HG03378 (cell line): ENCODE measurements around the gene ACOD1.
"Not testable (repeated sequence)": the region's sequence is repeated elsewhere in the genome, so short reads cannot be mapped to it uniquely, and the experiment has no call there.

Experiments
- ATAC-seq: cut with Tn5 transposase; IDR thresholded peaks from one replicate; pipeline ENCODE4 v1.9.1; 2021; ENCODE audit warnings: mild to moderate bottlenecking, moderate library complexity; ENCODE audit not compliant: unreplicated experiment

ACOD1 gene

DNA sequence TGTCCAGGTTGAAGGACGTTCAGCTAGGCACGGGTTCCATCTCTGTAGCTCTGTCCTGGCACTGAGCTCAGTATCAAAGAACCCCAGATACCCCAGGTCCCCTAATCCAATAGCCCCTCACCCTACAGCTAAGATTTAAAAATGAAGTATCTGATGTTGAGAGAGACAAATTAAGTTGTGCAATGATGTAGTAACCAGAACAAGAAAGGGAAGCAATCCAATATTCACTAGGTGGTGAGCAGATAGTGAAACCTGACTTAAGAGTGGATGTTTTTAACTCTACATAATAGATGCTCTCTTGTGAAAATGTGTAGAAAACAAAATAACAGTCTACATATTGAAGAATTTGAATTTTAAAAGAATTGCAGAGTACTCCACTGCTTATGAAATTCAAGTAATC is 1.8 kb downstream of the ACOD1 start:
- no peak for ATAC-seq

DNA sequence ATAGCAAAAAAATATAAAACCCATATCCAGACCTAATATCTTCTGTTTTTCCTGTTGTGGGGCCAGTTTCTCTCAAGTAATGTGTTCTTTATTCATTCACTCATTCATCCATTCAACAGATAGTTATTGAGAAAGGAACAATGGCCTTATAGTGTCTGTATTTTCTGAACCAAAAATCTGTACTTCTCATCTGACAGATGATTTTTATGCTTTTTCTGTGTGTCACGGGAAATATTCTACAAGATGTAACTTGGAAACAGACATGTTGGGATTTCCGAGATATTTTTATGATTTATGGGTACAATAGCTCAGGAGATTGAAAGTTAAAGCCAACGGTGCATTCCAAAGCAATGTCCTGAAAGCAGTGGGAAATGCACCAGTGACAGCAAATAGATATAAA is 5.7 kb downstream of the ACOD1 start:
- no peak for ATAC-seq

DNA sequence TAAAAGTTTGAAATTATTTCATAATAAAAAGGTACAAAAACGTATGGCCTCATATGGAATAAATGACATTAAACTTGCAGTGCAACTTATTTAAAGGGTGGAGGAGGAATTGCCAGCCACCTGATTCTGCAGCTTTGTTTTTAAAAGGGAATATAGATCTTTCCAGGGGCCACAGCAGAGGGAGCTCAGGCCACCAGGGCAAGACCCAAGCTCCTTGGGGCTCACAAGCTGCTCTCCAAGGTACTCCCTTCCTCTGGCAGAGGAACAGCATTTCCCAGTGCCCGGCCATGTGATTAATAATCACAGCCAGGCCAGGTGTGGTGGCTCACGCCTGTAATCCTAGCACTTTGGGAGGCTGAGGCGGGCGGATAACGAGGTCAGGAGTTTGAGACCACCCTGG is 6.2 kb downstream of the ACOD1 start:
- no peak for ATAC-seq

DNA sequence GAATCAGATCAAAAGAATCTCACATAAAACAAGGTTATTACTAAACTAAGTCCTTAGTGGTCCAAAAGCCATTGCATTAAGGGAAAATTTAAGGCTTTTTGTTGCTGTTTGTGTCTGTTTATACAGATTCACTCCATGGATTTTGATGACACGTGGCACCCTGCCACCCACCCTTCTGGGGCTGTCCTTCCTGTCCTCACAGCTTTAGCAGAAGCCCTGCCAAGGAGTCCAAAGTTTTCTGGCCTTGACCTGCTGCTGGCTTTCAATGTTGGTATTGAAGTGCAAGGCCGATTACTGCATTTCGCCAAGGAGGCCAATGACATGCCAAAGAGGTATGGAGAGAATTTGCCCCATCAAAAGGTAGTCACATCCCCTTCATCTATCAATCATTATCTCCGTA is 6.9 kb downstream of the ACOD1 start:
- ATAC-seq = no peak

DNA sequence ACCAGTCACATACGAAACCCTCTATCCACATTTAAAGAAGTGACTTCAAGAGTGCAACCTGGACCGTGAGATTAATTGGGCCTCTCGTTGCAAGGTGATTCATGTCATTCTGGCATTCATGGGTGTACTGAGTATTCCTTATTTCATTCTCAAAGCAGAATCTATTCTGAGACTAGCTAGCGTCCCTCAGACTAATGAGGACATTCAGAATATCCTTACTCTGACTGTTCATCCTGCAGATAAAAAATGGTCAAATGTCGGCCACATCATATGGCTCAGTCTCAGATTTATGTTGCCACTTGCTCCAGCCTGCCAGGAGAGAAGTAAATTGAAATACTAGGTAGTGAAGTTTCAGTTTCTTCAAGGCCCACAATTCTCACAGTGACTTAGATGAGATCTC is 7.3 kb downstream of the ACOD1 start:
- no peak for ATAC-seq

DNA sequence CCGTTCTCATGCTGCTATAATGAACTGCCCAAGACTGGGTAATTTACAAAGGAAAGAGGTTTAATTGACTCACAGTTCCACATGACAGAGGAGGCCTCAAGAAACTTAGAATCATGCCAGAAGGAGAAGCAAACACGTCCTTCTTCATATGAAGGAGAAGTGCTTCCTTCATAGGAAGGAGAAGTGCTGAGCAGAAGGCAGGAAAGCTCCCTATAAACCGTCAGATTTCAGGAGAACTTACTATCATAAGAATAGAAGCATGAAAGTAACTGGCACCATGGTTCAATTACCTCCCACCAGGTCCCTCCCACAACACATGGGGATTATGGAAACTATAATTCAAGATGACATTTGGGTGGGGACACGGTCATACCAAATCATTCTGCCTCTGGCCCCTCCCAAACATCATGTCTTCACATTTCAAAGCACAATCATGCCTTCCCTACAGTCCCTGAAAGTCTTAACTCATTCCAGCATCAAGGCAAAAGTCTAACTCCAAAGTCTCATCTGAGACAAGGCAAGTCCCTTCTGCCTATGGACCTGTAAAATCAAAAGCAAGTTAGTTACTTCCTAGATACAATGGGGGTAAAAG is 10.6 kb downstream of the ACOD1 start:
- ATAC-seq = no peak

DNA sequence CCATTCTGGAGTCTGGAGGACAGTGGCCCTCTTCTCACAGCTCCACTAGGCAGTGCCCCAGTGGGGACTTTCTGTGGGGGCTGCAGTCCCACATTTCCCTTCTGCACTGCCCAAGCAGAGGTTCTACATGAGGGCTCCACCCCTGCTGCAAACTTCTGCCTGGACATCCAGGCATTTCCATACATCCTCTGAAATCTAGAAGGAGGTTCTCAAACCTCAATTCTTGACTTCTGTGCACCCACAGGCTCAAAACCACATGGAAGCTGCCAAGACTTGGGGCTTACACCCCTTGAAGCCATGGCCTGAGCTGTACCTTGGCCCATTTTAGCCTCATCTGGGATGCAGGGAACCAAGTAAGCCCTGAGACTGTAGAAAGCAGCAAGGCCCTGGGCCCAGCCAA is 11.4 kb downstream of the ACOD1 start:
- ATAC-seq = not testable (repeated sequence)

DNA sequence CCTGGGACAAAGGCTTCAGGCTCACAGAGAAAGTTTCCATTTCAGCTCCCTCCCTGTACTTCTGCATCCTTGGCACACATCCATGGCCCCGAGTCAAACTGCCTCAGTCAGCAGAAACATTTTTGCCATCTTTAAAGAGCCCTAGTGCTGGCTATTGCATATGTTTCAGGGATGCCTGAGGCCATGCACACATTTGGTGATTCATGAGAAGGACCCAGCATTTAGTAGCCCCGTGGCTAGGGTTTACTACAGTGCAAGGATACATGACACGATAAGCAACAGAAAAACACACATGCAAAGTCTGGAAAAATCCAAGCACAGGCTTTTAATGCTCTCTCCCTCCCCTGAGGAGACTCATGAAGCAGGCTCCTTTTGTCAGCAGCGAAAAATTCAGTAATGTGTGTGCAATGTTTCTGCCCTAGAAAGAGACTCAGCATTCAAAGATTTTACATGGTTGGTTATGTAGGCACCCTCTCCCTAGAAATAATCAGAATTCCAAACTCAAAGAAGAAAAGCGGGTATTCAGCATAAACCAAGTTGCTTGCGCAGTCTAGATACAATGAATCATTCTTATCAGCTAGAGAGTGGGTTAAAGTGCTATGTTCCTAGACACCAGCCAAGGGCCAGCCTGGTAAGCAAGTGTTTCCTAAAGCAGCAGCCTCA is 17.6 kb downstream of the ACOD1 start:
- ATAC-seq = no peak

DNA sequence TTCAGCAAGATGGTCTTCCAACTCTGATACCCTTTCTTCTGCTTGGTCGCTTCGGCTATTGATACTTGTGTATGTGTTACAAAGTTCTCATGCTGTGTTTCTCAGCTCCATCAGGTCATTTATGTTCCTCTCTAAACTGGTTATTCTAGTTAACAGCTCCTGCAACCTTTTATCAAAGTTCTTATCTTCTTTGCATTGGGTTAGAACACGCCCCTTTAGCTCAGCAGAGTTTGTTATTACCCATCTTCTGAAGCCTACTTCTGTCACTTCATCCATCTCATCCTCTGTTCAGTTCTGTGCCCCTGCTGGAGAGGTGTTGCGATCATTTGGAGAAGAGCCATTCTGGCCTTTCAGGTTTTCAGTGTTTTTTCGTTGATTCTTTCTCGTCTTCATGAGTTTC is 18.7 kb downstream of the ACOD1 start:
- no peak for ATAC-seq

DNA sequence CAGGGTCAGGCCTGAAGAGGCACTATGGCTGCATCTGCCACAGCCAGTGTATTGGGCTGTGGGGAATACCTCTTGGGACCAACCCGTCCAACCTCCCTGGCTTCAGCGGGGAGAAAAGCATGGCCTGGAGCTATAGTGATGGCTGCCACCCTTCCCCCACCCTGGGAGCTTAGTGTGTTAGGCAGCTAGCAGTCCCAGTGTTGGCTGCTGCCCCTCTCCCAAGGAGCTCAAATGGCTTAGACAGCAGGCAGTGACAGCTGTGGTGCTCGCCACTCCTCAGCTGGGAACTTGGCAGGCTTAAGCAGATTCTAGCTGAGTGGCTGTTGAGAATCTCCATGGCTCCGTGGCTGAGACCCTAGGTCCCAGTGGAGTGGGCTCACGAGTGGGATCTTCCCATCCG is 19.7 kb downstream of the ACOD1 start:
- ATAC-seq = no peak

DNA sequence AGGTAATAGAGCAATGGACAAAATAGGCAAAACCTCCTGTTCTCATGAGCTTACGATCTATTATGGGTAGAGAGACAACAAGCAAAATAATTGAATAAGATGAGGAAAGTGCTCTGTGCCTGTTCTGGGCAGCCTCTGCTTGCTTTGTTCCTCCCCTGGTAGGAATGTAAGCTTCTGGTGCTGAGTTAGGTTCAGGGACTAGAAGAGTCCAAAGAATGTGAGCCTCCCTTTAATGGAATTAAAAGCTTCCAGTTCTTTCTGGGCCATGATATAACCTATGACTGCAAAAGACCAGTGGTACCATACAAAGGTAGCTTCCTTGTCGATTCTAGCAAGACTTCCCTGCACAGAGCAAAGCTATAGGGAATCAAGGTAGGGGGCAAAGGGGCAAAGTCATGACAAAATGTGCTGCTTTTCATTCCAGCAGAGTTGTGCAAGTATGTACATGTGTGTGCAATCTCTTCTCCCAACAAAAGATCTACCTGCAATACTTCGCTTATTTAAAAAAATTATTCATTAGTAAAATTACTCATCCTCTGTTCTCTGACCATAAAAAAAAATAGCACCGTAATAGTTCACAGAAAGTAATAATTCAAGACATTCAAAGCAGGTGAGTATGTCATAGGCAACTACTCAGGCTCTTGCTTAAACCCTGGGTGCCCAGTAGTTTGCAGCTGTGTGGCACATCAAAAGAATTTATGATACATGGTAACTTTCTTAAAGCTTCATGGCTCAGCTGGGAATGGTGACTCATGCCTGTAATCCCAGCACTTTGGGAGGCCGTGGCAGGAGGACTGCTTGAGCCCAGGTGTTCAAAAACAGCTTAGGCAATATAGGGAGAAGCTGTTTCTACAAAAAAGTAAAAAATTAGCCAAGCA is 21.4 kb downstream of the ACOD1 start:
- no peak for ATAC-seq

DNA sequence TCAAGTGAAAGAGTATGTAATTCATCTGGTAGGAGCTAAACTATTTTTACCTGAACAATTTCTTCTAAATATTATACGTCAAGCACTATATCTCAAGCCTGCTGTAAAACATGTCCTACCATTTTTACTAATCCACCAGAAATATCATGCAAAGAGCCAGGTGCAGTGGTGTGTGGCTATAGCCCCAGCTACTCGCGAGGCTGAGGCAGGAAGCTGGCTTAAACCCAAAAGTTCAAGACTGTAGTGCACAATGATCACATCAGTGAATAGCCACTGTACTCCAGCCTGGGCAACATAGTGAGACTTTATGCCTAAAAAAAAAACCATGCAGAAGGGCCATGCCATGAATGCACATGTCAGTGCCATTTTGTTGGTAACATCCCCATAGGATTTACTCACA is 22.9 kb downstream of the ACOD1 start:
- ATAC-seq = peak; percentile 71

DNA sequence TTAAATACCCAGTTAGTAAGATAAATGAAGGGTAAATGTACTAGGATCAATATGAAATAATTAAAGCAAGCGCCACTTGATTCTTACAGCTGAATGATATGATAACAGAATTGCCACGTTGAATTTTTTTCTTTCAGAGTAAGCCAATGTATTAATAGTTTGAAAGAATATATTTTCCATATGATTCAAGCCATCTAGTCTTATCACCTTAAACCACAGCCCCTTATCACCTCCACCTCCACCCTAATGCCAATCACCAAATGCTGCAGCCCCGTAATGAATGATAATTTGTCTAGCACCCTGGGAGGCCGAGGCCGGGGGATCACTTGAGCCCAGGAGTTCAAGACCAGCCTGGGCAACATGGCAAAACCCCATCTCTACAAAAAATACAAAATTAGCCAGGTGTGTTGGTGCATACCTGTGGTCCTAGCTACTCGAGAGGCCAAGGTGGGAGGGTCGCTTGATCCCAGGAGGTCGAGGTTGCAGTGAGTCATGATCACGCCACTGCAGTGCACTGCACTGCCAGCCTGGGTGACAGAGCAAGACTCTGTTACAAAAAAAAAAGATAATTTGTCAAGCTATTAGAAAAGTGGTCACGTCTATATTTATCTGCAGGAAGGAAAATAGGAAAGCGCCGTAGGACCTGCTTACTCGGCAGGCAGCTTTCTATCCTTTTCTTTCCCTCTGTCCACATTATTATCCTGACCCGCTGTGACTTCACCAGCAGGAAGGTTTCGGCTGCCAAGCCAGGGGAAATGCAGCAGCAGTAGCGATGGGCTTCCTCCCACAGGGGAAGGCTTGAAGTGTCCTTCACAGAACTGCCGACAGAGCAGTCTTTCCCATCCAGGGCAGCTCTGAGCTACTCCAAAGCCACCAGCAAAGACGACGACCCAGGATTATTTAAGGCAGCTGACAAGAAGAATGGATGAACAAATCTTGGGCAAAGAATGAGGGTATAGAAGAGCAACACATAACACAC is 23.8 kb downstream of the ACOD1 start:
- ATAC-seq = no peak

DNA sequence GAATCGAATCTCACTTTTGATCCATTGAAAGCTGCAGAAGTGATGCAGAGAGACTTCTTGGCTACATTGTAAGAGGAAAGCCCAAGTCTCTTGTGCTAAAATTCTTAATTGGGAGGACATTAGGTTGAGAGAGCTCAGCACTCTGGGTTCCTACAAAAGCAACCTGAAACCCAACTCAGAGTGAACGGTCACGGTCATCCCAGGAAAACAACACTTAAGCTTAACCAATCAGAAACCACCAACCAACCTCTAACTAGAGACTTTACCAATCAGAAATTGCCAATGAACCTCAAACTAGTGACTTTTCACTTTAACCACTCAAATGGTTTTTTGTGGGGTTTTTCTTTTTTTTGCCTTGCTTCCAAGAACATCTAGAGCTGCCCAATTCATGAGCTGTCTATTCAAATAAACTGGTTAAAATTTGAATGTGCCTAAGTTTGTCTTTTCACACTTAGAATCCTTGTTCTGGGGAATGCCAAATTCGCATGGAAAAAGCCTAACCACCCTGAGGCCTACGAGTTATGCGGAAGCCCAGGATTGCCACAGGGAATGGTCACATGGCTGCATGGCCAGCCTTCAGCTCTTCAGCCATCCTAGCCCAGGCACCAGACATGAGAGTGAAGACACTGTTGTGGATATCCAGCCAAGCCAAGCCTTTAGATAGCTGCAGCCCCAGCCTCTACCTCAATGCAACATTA is 25.8 kb downstream of the ACOD1 start:
- no peak for ATAC-seq

DNA sequence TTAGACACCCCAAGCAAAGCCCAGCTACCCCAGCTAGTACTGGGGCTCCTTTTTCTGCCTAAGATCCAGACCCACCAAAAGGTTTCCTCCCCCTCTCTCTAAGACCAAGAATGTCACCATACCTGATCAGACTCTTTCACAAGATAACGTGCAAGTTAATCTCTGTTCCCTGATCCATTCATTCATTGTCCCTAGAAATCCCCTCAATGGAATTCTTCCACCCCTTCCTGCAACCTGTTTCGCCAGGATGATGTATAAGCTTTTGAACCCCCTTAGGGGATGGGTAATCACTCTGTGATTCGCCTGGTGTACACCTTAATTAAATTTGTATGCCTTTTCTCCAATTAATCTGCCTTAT is 26.3 kb downstream of the ACOD1 start:
- ATAC-seq = no peak

DNA sequence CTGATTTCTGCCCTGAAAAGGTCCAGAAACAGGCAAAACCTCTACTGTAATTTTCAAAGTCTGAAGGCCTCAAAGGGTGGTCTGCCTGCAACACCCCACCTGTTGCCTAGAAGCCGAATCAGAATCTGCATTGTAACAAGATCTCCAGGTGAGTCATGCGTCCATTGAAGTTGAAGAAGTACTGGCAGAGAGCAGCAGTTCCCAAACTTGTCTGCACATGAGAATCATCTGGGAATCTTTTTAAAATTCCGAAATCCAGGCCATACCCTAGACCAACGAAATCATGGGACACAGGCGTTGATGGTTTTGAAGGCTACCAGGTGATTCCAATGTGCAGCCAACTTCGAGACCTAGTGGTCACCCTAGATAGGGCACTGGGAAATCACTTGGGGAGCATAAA is 27.6 kb downstream of the ACOD1 start:
- ATAC-seq = no peak

DNA sequence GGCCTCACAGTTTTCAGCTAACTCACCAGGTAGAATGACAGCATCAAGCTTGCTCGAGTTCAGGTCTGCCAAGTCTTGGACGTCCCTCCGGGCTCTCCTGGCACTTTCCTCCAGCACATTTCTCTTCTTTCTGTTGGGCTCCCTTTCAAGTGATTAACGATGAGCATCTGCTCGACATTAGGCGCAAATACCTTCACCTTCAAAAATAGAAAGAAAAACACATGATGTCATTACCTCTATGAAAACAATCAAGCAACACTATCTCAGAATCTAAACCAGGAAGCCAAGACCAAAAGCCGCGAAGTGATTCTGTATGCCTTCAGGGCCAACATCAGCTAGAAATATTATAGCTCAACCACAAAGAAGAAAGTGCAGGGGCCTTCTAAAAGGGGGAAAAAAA is 28.2 kb downstream of the ACOD1 start:
- no peak for ATAC-seq

DNA sequence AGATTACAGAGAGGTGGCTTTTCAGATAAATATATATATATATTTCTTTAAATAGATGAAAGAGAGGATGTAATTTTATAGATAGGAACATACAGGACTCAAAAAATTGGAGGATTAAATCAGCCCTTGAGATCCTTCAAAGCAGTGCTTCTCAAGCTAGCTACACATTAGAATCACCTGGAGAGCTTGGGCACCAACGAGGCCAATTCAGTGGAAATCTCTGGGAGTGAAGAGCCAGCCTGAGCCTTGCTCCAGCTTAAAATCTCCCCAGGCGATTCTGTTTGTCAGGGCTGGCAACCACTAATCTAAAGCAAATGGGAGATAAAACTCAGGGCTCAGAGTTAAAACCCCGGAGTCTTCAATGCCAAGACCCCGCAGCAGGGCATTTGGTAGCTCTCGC is 28.6 kb downstream of the ACOD1 start:
- no peak for ATAC-seq

DNA sequence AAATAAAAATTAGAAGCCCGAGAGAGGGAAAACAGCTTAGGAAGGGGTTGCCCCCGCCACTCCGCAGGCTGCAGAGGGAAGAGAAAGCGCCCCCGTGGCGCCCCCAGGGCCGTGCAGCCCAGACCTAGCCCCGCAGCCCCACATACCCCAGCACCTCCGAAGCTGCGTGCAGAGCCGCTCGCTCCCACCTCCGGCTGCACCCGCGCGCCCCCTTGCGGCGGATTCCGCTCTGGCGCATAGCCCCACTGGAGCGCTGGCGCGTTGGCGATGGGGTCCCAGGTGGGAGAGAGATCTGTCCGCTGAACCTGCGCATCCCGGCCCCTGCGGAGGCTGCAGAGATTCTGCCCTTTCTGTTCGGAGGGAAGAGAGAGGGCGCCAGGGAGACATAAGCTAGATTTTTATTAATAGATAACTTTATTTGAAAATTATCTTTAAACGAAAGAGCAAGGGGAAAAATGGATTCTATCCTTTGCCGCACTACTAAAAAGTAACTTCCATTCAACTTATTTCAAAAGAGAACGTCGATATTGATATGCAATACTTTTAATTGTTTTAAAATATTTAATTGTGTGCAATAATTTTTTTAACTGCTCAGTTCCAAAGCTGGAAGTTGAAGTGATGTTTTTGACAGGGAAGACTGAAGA is 31.9 kb downstream of the ACOD1 start:
- ATAC-seq = peak; percentile 92

DNA sequence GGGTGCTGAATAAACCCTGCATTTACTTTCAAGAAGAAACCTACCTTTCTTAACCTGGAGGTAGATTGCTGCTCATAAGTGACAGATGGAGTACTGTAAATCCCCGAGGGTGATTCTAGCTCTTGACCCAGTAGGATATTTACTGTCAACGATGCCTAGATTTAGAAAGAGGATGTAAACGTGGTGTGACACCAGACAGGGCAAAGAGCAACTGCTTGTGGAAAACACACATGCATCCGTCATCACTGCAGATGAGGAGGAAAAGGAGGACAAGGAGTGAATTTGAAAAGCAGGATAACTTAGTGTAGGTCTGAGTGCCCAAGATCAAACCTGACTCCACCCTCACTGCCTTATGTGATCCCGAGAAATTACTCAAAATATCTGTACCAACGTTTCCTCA is 33.8 kb downstream of the ACOD1 start:
- ATAC-seq = no peak
